C4-2B (cell line): Measurements from ENCODE around the gene FEV.

ENCODE experiments used
- H3K27ac ChIP-seq: fragments of 450-650 bp; 2 replicates; pipeline ENCODE4 v1.5.1; 2017
- CTCF ChIP-seq: fragments of 450-650 bp; conservative IDR thresholded peaks from 2 replicates; pipeline ENCODE4 v1.5.1; 2017; ENCODE audit warnings: mild to moderate bottlenecking
- ZFX ChIP-seq: fragments of 450-650 bp; IDR thresholded peaks from 2 replicates; pipeline ENCODE4 v1.6.1; 2017

Gene FEV

GRCh38 chr2:219028141-219028540, 43.2 kb upstream of the FEV start:
- TF ChIP-seq CTCF (no peak), ZFX (no peak)
- H3K27ac ChIP-seq = no peak overlapping the region

DNA sequence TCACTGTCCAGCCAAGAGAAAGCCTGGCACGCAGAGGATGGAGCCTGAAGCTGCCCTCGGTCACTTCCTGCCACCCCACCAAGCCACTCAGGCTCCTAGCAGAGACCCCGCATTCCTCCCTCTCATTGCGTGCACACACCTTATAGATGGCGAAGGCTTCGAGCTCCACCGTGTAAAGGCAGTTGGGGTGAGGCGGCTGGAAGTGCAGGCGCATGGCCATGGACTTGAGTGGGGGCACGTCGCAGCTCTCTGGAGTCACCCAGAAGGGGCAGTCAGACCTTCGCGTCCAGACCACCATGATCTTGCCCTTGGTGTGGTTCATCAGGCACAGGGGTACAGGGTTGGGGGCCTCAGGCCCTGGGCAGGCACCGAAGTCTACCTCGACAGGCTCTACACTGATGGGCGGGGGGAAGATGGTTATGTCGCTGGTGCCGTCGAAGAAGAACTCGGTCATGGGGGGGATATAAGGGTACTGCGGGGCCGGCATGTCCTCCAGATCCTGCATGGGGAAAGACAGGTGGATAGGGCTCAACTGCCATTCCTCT, 42.6 kb upstream of the FEV start:
- TF ChIP-seq ZFX = no peak
- TF ChIP-seq CTCF = no peak
- H3K27ac ChIP-seq = no peak overlapping the region

DNA sequence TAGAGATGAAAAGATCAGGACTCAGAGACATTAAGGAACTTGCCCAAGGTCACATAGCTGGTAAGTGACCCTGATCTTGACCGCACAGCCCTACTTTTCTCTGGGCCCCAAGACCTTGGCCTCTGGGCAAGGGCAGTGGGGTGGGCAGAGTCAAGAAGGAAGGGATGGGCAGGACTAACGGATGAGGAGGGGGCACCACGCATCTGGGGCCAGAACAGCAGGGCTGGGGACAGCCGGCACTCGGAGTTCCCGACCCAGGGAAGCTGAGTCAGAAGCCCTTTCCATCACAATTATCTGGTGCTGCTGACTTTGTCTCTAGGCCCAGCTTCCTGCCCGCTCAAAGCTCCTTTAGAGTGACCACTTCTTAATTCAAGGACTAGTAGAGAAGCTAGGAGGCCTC, 42.0 kb upstream of the FEV start:
- no peak overlapping the region for H3K27ac ChIP-seq
- TF ChIP-seq CTCF = no peak
- no peak for TF ChIP-seq ZFX

DNA sequence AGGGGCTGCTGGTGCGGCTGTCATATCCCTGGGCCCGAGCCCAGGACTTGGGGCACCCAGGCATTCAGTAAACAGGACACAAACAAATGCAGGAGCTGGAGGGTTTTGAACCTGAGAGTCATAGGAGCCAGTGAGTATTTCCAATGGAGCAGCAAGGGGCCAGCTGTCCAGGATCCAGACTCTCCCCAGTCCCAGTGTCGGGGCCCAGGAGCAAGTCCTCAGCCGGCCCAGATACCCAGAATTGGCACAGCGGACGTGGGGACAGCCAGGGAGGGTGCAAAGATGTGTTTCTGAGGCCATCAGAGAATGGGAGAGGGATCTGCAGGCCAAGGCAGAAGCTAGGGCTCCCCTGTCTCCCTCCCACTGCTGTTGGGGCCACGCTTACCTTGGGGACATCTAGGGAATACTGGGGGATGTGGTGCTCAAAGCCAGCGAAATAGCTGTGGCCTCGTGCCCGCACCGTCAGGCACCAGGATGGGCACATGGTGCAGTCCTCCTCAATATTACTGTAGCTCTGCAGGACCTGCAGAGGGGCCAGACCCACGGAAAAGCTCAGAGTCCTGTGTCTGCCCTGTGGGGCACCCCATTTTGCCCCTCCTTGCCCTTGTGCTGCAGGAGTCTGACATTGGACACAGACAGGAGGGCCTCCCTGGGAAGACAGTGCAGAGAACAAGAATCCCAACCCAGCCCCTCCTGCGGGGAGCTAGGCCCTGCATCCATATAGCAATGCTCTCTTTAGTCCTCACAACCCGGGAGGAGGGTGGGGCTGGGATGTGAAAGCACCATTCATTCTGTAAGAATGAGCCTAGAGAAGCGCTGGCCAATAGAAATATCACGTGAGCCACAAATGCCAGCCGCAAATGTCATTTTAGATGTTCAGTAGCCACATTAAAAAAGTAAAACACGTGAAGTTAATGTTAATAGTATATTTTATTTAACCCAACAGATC, 40.9 kb upstream of the FEV start:
- no peak overlapping the region for H3K27ac ChIP-seq

GRCh38 chr2:219024059-219024458, 39.1 kb upstream of the FEV start:
- no peak overlapping the region for H3K27ac ChIP-seq
- TF ChIP-seq ZFX = no peak

More for the DNA sequence above, 40.9 kb upstream of the FEV start:
- TF ChIP-seq CTCF (no peak), ZFX (no peak)

DNA sequence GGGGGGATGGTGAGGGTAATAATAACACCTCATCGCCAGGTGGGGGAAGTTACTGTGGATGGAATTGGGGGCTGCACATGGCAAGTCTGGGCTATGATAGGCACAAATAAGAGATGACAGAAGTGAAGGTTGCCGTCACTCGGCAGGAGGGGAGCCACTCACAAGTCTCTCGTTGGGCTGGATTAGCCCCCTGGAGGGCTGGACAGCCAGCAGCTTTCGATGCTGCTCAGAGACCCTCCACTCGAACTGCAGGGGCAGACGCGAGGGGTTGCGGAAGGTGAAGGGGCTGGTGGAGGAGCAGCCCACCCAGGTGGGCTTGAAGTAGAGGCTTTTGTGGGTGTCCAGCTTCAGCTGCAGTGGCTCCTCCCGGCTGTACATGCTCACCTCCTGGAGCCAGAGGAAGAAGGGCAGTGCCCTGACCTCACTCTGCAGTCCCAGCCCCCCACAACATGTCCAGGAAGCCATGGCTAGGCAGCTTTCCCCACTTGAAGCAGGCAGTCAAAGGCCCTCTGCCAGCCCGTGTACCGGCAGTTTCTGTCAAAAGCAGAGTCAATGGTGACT, 38.1 kb upstream of the FEV start:
- TF ChIP-seq CTCF = no peak

GRCh38 chr2:219022616-219023015, 37.6 kb upstream of the FEV start:
- TF ChIP-seq ZFX = no peak
- no peak for TF ChIP-seq CTCF
- no peak overlapping the region for H3K27ac ChIP-seq

More for the DNA sequence above, 38.1 kb upstream of the FEV start:
- H3K27ac ChIP-seq = no peak overlapping the region
